Fibroblast of lung (primary cell): ENCODE results near the gene TREML2.

Experiments
- EZH2 ChIP-seq: IDR thresholded peaks from 2 replicates; pipeline ENCODE4 v1.5.1; 2012; ENCODE audit warnings: low read length, control low read depth, mild to moderate bottlenecking; ENCODE audit errors: missing control alignments
- TF ChIP-seq, protein P1 (sequence below), 2 donors: IDR thresholded peaks in 1 of 2; conservative IDR thresholded peaks in 1 of 2; 1 replicate in 1 of 2; 2 replicates in 1 of 2; pipeline ENCODE4 v1.5.1; 2011 to 2012; ENCODE audit warnings: low read length in 2 of 2, control low read depth in 1 of 2, inconsistent platforms in 1 of 2, low read depth in 1 of 2, mild to moderate bottlenecking in 1 of 2

DNA sequence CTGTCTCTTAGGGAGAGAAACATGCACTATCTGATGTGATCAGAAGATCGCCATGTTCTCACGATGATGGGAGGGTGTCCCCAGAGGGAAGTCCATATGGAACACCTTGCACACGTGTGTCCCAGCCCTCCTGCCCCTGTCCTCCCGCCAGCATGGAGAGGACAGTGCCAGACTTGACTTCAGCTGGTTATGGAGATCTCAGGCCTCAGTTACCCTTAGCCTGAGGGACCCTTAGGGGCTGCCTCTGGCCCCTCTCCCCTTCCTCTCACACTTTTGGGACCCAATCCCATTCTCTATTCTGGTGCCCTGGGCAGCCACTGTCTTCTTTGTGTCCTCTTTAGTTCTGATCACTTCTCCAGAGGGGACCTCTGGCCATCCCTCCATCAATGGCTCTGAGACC lies 28.8 kb upstream of the TREML2 start:
- TF ChIP-seq, protein P1, sequence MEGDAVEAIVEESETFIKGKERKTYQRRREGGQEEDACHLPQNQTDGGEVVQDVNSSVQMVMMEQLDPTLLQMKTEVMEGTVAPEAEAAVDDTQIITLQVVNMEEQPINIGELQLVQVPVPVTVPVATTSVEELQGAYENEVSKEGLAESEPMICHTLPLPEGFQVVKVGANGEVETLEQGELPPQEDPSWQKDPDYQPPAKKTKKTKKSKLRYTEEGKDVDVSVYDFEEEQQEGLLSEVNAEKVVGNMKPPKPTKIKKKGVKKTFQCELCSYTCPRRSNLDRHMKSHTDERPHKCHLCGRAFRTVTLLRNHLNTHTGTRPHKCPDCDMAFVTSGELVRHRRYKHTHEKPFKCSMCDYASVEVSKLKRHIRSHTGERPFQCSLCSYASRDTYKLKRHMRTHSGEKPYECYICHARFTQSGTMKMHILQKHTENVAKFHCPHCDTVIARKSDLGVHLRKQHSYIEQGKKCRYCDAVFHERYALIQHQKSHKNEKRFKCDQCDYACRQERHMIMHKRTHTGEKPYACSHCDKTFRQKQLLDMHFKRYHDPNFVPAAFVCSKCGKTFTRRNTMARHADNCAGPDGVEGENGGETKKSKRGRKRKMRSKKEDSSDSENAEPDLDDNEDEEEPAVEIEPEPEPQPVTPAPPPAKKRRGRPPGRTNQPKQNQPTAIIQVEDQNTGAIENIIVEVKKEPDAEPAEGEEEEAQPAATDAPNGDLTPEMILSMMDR (conservative IDR thresholded peaks at IDR 0.05 in 1 of 2, IDR thresholded peaks at IDR 0.05 in 1 of 2; ENCODE audit: low read depth in 1 of 2, low read length in 2 of 2): no peak
- no peak for TF ChIP-seq EZH2
